Gastrocnemius medialis (tissue), 4 donors: ENCODE data around the gene DDR1.

Source experiments
- CTCF ChIP-seq, 5 experiments: fragments of 450-650 bp in 3 of 5; fragments of 200-600 bp in 2 of 5; sonication (generic) in 2 of 5; IDR thresholded peaks in 4 of 5; conservative IDR thresholded peaks in 1 of 5; 1 replicate in 4 of 5; 2 replicates in 1 of 5; pipeline ENCODE4 v1.5.1; 2016 to 2019; ENCODE audit warnings: antibody characterized with exemption in 5 of 5, mild to moderate bottlenecking in 3 of 5, moderate library complexity in 3 of 5
- POLR2A ChIP-seq, 2 donors: fragments of 450-650 bp; IDR thresholded peaks; one replicate each; pipeline ENCODE4 v1.6.1; 2017; ENCODE audit warnings: antibody characterized with exemption in 2 of 2, mild to moderate bottlenecking in 2 of 2, moderate library complexity in 2 of 2

DNA sequence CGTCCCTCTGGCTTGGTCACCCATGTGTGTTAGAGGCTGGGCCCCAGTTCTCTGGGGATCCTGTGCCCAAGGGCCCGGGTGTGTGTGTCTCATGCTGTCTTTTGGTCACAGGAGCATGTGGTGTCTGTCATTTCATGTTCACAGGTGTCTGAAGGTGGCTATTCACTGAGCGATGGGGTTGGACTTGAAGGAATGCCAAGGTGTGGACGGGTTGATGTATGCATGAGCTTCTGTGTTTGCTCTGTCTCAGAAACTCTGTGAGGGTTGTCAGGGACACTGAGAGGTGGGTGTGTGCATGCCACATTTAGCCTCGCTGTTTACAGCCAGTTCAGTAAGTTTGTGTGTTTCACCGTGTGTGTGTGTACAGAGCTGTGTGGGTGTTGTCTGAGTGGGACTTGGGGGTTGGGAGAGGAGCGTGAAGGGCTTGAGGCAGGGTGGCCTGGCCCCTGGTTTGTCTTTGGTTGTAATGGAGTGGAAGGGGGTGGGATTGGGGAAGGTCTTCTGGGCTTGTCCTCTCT, 1.2 kb downstream of the DDR1 start:
- TF ChIP-seq CTCF (IDR thresholded peaks at IDR 0.05 in 4 of 5, conservative IDR thresholded peaks at IDR 0.05 in 1 of 5) (no peak), POLR2A (IDR thresholded peaks at IDR 0.05) (no peak)
